Measurements from ENCODE around the gene ETFA.

ETFA gene

GRCh38 chr15:76340198-76340802, 29.0 kb upstream of the ETFA start:
- DNase-seq: peak; percentile 39

GRCh38 chr15:76339305-76340197, 28.3 kb upstream of the ETFA start:
- no peak for DNase-seq

GRCh38 chr15:76338486-76339304, 27.4 kb upstream of the ETFA start:
- no peak for DNase-seq

- peak; percentile 36 for DNase-seq
These were observed 26.6 kb upstream of the ETFA start for GRCh38 chr15:76337696-76338485.

GRCh38 chr15:76337059-76337695, 25.9 kb upstream of the ETFA start:
- DNase-seq: no peak

- peak; percentile 86 for DNase-seq
These were observed 25.2 kb upstream of the ETFA start, which contains the start of gene ISL2 for GRCh38 chr15:76336254-76337058. TSS of gene ISL2 (plus strand) at chr15:76336773. CDS start at chr15:76336884, 111 bp downstream.

- DNase-seq: peak; percentile 29
These were observed 24.3 kb upstream of the ETFA start for GRCh38 chr15:76335307-76336253.

- no peak for DNase-seq
These were observed 23.4 kb upstream of the ETFA start for GRCh38 chr15:76334438-76335306.

GRCh38 chr15:76333720-76334437, 22.6 kb upstream of the ETFA start:
- DNase-seq: no peak

- DNase-seq: no peak
These were observed 22.0 kb upstream of the ETFA start for GRCh38 chr15:76333309-76333708.

GRCh38 chr15:76332796-76333195, 21.5 kb upstream of the ETFA start:
- no peak for DNase-seq

GRCh38 chr15:76330080-76330680, 18.9 kb upstream of the ETFA start:
- DNase-seq: no peak

- no peak for DNase-seq
These were observed 17.7 kb upstream of the ETFA start for GRCh38 chr15:76328958-76329357.

GRCh38 chr15:76328106-76328696, 16.9 kb upstream of the ETFA start:
- no peak for DNase-seq

- DNase-seq: no peak
These were observed 16.2 kb upstream of the ETFA start for GRCh38 chr15:76327191-76328105.

GRCh38 chr15:76325704-76326103, 14.4 kb upstream of the ETFA start:
- no peak for DNase-seq

Measured in activated CD4-positive, alpha-beta T cell treated with anti-CD3 and anti-CD28 coated beads for 48 hours (primary cell).